Measurements from ENCODE around the gene CD44. TPM values are rescaled to one million over a fixed set of nuclear protein-coding genes. Genes with fewer than 3 reads are reported as not detected.

CD44 gene
- polyA plus RNA-seq, 1 of the 3 experiments (the other 2 are of a cell fraction): 457 TPM

GRCh38 chr11:35102267-35102666 lies 36.7 kb upstream of the CD44 start:
- H3F3A ChIP-seq (replicated peaks; ENCODE audit: insufficient read depth): peaks cover 13% of the 10 kb centered on the region
- H3K27me3 ChIP-seq (ENCODE audit: insufficient read depth): no peaks in the 10 kb centered on the region
- H3K36me3 ChIP-seq (replicated peaks in 1 of 2; ENCODE audit: control insufficient read depth in 1 of 2, insufficient read depth in 2 of 2, low read length in 1 of 2): no peaks in the 10 kb centered on the region
- H3K4me2 ChIP-seq: no peak overlapping the region
- CTCF ChIA-PET: no interaction called here
- no peak overlapping the region for H3K4me3 ChIP-seq (ENCODE audit: low read depth in 2 of 2, low read length in 1 of 2)
- H3K9ac ChIP-seq: no peak overlapping the region
- no peak for TF ChIP-seq GATA2 (CRISPR knock-in tag; IDR thresholded peaks at IDR 0.05)
- TF ChIP-seq TAF1 (IDR thresholded peaks at IDR 0.05; ENCODE audit: borderline replicate concordance, low read depth, low read length): no peak
- TF ChIP-seq SMC3 (IDR thresholded peaks at IDR 0.05; ENCODE audit: low read depth, low read length): no peak
- TF ChIP-seq RCOR1 (IDR thresholded peaks at IDR 0.05; ENCODE audit: low read length): no peak
- TF ChIP-seq MEF2A (IDR thresholded peaks at IDR 0.05; ENCODE audit: borderline replicate concordance, low read depth): no peak
- no peak for TF ChIP-seq MXI1 (IDR thresholded peaks at IDR 0.05; ENCODE audit: low read depth, low read length)
- no peak for TF ChIP-seq PBX3 (IDR thresholded peaks at IDR 0.05)
- TF ChIP-seq, protein P1, sequence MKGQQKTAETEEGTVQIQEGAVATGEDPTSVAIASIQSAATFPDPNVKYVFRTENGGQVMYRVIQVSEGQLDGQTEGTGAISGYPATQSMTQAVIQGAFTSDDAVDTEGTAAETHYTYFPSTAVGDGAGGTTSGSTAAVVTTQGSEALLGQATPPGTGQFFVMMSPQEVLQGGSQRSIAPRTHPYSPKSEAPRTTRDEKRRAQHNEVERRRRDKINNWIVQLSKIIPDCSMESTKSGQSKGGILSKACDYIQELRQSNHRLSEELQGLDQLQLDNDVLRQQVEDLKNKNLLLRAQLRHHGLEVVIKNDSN (IDR thresholded peaks at IDR 0.05; ENCODE audit: borderline replicate concordance, low read depth): no peak
- no peak for TF ChIP-seq POLR2AphosphoS5 (IDR thresholded peaks at IDR 0.05; ENCODE audit: low read depth, low read length)
- no peak overlapping the region for H2AFZ ChIP-seq (ENCODE audit: low read depth)
- POLR2A ChIA-PET: no interaction called here
- no peaks in the 10 kb centered on the region for H3K79me2 ChIP-seq (ENCODE audit: insufficient read depth)
- no peak for DNase-seq
- no peaks in the 10 kb centered on the region for H4K20me1 ChIP-seq (ENCODE audit: insufficient read depth)
- H3K9me3 ChIP-seq: no peaks in the 10 kb centered on the region
- H3K4me1 ChIP-seq (ENCODE audit: control insufficient read depth in 1 of 2, insufficient read depth in 2 of 2, low read depth in 1 of 2, low read length in 1 of 2): no peaks in the 10 kb centered on the region; a peak in 1 of 4 replicates
- 87% methylated on average over 2 of the region's 2 CpGs for WGBS (ENCODE audit: low lambda C conversion rate)
- H3K9me2 ChIP-seq: no peaks in the 10 kb centered on the region
- H3K27ac ChIP-seq (ENCODE audit: low read depth in 2 of 2, low read length in 1 of 2): no peak overlapping the region

DNA sequence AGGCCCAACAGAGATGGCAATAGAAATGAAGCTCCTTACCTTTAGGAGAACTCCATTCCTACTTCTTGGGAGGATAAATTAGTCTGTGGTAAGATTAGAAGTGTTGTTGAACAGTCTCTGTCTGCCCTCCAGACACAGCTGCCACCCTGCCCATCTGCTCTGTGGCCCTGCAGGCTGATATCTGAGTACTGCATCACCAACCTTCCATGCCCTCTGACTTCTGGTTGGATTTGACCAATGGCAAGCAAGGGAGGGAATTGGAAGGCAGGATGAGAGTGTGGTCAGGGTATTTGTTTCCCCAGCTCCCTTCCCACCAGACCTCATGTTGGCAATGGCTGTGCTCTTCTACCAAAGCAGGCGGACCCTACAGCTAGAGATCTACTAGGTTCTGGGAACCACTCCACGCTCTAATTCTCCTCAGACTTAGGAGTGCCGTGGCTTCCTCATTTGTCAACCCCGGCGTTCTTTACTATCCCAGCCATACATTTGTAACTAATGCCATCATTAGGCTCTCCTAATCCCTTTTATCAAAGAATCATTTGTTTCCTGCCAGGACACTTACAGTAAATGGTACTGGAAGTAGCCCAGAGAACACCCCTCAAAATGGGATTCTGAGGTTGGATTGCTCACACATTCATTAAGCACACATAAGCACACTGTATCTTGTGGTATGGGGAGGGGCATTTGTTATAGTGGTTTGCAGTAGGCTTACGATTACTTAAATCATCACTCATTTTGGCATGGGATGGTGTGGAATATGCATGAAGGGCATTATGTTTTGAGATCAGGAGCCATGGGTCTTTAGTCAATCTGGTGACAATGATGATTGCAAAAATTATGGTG lies 35.4 kb upstream of the CD44 start:
- WGBS (ENCODE audit: low lambda C conversion rate): 91% methylated on average over 6 of the region's 6 CpGs
- no peak overlapping the region for H3K9ac ChIP-seq
- POLR2A ChIA-PET: no interaction called here
- H3K27me3 ChIP-seq (ENCODE audit: insufficient read depth): no peaks in the 10 kb centered on the region
- CTCF ChIA-PET: interaction anchor here (0.6 kb wide), 1 partner anchor 59 kb away, joined by 3 read pairs; no protein-coding TSS in a partner anchor
- no peaks in the 10 kb centered on the region for H4K20me1 ChIP-seq (ENCODE audit: insufficient read depth)
- H3K9me2 ChIP-seq: no peaks in the 10 kb centered on the region
- H3F3A ChIP-seq (replicated peaks; ENCODE audit: insufficient read depth): peaks cover 9% of the 10 kb centered on the region
- H3K4me1 ChIP-seq (ENCODE audit: control insufficient read depth in 1 of 2, insufficient read depth in 2 of 2, low read depth in 1 of 2, low read length in 1 of 2): no peaks in the 10 kb centered on the region; a peak in 1 of 4 replicates
- no peaks in the 10 kb centered on the region for H3K79me2 ChIP-seq (ENCODE audit: insufficient read depth)
- H3K4me3 ChIP-seq (ENCODE audit: low read depth in 2 of 2, low read length in 1 of 2): no peak overlapping the region
- no peak for DNase-seq
- no peaks in the 10 kb centered on the region for H3K9me3 ChIP-seq
- no peak overlapping the region for H2AFZ ChIP-seq (ENCODE audit: low read depth)
- H3K27ac ChIP-seq (ENCODE audit: low read depth in 2 of 2, low read length in 1 of 2): no peak overlapping the region
- H3K36me3 ChIP-seq (replicated peaks in 1 of 2; ENCODE audit: control insufficient read depth in 1 of 2, insufficient read depth in 2 of 2, low read length in 1 of 2): no peaks in the 10 kb centered on the region
- H3K4me2 ChIP-seq: no peak overlapping the region
- TF ChIP-seq GABPA (IDR thresholded peaks at IDR 0.05; ENCODE audit: low read depth) (no peak), FOXJ3 (CRISPR knock-in tag; IDR thresholded peaks at IDR 0.05) (no peak), ZBTB33 (IDR thresholded peaks at IDR 0.05; ENCODE audit: borderline replicate concordance, low read depth) (no peak), RFX5 (IDR thresholded peaks at IDR 0.05; ENCODE audit: low read length) (no peak), EZH2phosphoT487 (IDR thresholded peaks at IDR 0.05; ENCODE audit: borderline replicate concordance, low read depth) (no peak), NFIC (IDR thresholded peaks at IDR 0.05; ENCODE audit: borderline replicate concordance) (no peak), POLR2AphosphoS5 (IDR thresholded peaks at IDR 0.05; ENCODE audit: low read depth, low read length) (no peak), TCF12 (IDR thresholded peaks at IDR 0.05) (no peak), MEF2A (IDR thresholded peaks at IDR 0.05; ENCODE audit: borderline replicate concordance, low read depth) (no peak), EP300 (IDR thresholded peaks at IDR 0.05; ENCODE audit: borderline replicate concordance in 1 of 2, low read depth in 1 of 2, low read length in 1 of 2) (no peak), SIN3A (IDR thresholded peaks at IDR 0.05; ENCODE audit: borderline replicate concordance, low read depth, low read length) (no peak), JUND (IDR thresholded peaks at IDR 0.05) (no peak)
- TF ChIP-seq, protein P2, sequence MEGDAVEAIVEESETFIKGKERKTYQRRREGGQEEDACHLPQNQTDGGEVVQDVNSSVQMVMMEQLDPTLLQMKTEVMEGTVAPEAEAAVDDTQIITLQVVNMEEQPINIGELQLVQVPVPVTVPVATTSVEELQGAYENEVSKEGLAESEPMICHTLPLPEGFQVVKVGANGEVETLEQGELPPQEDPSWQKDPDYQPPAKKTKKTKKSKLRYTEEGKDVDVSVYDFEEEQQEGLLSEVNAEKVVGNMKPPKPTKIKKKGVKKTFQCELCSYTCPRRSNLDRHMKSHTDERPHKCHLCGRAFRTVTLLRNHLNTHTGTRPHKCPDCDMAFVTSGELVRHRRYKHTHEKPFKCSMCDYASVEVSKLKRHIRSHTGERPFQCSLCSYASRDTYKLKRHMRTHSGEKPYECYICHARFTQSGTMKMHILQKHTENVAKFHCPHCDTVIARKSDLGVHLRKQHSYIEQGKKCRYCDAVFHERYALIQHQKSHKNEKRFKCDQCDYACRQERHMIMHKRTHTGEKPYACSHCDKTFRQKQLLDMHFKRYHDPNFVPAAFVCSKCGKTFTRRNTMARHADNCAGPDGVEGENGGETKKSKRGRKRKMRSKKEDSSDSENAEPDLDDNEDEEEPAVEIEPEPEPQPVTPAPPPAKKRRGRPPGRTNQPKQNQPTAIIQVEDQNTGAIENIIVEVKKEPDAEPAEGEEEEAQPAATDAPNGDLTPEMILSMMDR (IDR thresholded peaks at IDR 0.05): no peak
- TF ChIP-seq, protein P3, sequence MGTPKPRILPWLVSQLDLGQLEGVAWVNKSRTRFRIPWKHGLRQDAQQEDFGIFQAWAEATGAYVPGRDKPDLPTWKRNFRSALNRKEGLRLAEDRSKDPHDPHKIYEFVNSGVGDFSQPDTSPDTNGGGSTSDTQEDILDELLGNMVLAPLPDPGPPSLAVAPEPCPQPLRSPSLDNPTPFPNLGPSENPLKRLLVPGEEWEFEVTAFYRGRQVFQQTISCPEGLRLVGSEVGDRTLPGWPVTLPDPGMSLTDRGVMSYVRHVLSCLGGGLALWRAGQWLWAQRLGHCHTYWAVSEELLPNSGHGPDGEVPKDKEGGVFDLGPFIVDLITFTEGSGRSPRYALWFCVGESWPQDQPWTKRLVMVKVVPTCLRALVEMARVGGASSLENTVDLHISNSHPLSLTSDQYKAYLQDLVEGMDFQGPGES (IDR thresholded peaks at IDR 0.05; ENCODE audit: low read depth, low read length): no peak
